HG02943 (cell line): ENCODE results near the gene LARP1.
A peak's percentile ranks its signal among the peaks of the same experiment; 100 is the strongest.

Source experiments
- ATAC-seq: cut with Tn5 transposase; IDR thresholded peaks from one replicate; pipeline ENCODE4 v1.9.1; 2021; ENCODE audit warnings: mild to moderate bottlenecking, low read depth, moderate library complexity; ENCODE audit not compliant: unreplicated experiment

The LARP1 gene

GRCh38 chr5:154786414-154786813, 31.2 kb downstream of the LARP1 start:
- no peak for ATAC-seq

GRCh38 chr5:154788212-154788611, 33.0 kb downstream of the LARP1 start:
- no peak for ATAC-seq

GRCh38 chr5:154791535-154791934, 36.4 kb downstream of the LARP1 start:
- peak; percentile 91 for ATAC-seq

- no peak for ATAC-seq
Observed at GRCh38 chr5:154793599-154794524, 38.7 kb downstream of the LARP1 start.

GRCh38 chr5:154794525-154795234, 39.5 kb downstream of the LARP1 start:
- no peak for ATAC-seq

- no peak for ATAC-seq
Observed at GRCh38 chr5:154795235-154795596, 40.0 kb downstream of the LARP1 start.

- no peak for ATAC-seq
Observed at GRCh38 chr5:154797762-154798161, 42.6 kb downstream of the LARP1 start.

- no peak for ATAC-seq
Observed at GRCh38 chr5:154800582-154800981, 45.4 kb downstream of the LARP1 start.

GRCh38 chr5:154801083-154801482, 45.9 kb downstream of the LARP1 start:
- no peak for ATAC-seq

- ATAC-seq, result no peak
Observed at GRCh38 chr5:154802050-154802449, 46.9 kb downstream of the LARP1 start.

GRCh38 chr5:154806176-154806575, 51.0 kb downstream of the LARP1 start:
- ATAC-seq, result no peak

- no peak for ATAC-seq
Observed at GRCh38 chr5:154811239-154811638, 56.1 kb downstream of the LARP1 start.

GRCh38 chr5:154811653-154812465, 56.7 kb downstream of the LARP1 start:
- no peak for ATAC-seq

GRCh38 chr5:154813158-154813557, 58.0 kb downstream of the LARP1 start:
- no peak for ATAC-seq

- no peak for ATAC-seq
Observed at GRCh38 chr5:154813736-154814135, 58.6 kb downstream of the LARP1 start.

- ATAC-seq, result no peak
Observed at GRCh38 chr5:154815025-154815424, 59.8 kb downstream of the LARP1 start.

GRCh38 chr5:154815684-154816247, 60.6 kb downstream of the LARP1 start:
- ATAC-seq, result no peak

- ATAC-seq, result no peak
Observed at GRCh38 chr5:154816891-154817492, 61.8 kb downstream of the LARP1 start.

GRCh38 chr5:154817815-154818214, 62.6 kb downstream of the LARP1 start:
- no peak for ATAC-seq

GRCh38 chr5:154818471-154819116, 63.4 kb downstream of the LARP1 start:
- no peak for ATAC-seq
